H1 (cell line): ENCODE measurements around the gene EIF4E2.

Experiments
- CHD2 ChIP-seq: IDR thresholded peaks from 2 replicates; pipeline ENCODE4 v1.6.1; 2012; ENCODE audit warnings: low read length, improper control_type of control experiment
- CTCF ChIP-seq, 3 experiments: IDR thresholded peaks; 1 replicate in 2 of 3; 2 replicates in 1 of 3; pipeline versions ENCODE4 v1.5.1 to v1.6.1; 2011; ENCODE audit warnings: low read length in 3 of 3, mild to moderate bottlenecking in 3 of 3, inconsistent platforms in 2 of 3, low read depth in 1 of 3, moderate library complexity in 1 of 3; ENCODE audit not compliant: insufficient read depth in 1 of 3; ENCODE audit errors: control extremely low read depth in 1 of 3
- EP300 ChIP-seq, 2 experiments: IDR thresholded peaks; 1 replicate in 1 of 2; 2 replicates in 1 of 2; pipeline ENCODE4 v1.6.1; 2011 to 2012; ENCODE audit warnings: low read depth in 2 of 2, low read length in 2 of 2, mild to moderate bottlenecking in 2 of 2, borderline replicate concordance in 1 of 2, inconsistent platforms in 1 of 2, moderate library complexity in 1 of 2
- EZH2 ChIP-seq: fragments of 200-600 bp; sonication (generic); IDR thresholded peaks from 2 replicates; pipeline ENCODE4 v1.7.1; 2012; ENCODE audit warnings: low read depth, mild to moderate bottlenecking, moderate library complexity, low read length, inconsistent platforms; ENCODE audit not compliant: severe bottlenecking
- GTF2F1 ChIP-seq: IDR thresholded peaks from 2 replicates; pipeline ENCODE4 v1.6.1; 2012; ENCODE audit warnings: low read depth, low read length, improper control_type of control experiment, borderline replicate concordance
- HDAC6 ChIP-seq: IDR thresholded peaks from one replicate; pipeline ENCODE4 v1.7.1; 2012; ENCODE audit warnings: low read depth, mild to moderate bottlenecking, inconsistent platforms, low read length, moderate library complexity
- JUND ChIP-seq: IDR thresholded peaks from 2 replicates; pipeline ENCODE4 v1.6.1; 2011; ENCODE audit warnings: mild to moderate bottlenecking, improper control_type of control experiment, low read length
- KDM1A ChIP-seq: fragments of 200-600, 300-600 bp; sonication (generic); IDR thresholded peaks from 2 replicates; pipeline ENCODE4 v1.7.1; 2016; ENCODE audit warnings: mild to moderate bottlenecking, low read length, borderline replicate concordance
- POLR2AphosphoS5 ChIP-seq: IDR thresholded peaks from 2 replicates; pipeline ENCODE4 v1.6.1; 2011; ENCODE audit warnings: low read depth, low read length
- RFX5 ChIP-seq: IDR thresholded peaks from 2 replicates; pipeline ENCODE4 v1.6.1; 2011; ENCODE audit warnings: low read depth, low read length, improper control_type of control experiment, borderline replicate concordance
- SRF ChIP-seq: IDR thresholded peaks from 2 replicates; pipeline ENCODE4 v1.6.1; 2011; ENCODE audit warnings: mild to moderate bottlenecking, low read depth, low read length, moderate library complexity
- SUZ12 ChIP-seq: fragments of 200-600 bp; sonication (generic); IDR thresholded peaks from 2 replicates; pipeline ENCODE4 v1.6.1; 2012; ENCODE audit warnings: mild to moderate bottlenecking, inconsistent platforms, low read length, moderate library complexity, mixed read lengths
- TAF1 ChIP-seq: IDR thresholded peaks from 2 replicates; pipeline ENCODE4 v1.6.1; 2011; ENCODE audit warnings: mild to moderate bottlenecking, low read depth, low read length
- USF2 ChIP-seq: IDR thresholded peaks from 2 replicates; pipeline ENCODE4 v1.6.1; 2011; ENCODE audit warnings: low read length, improper control_type of control experiment

- no peak for TF ChIP-seq CTCF (IDR thresholded peaks at IDR 0.05; ENCODE audit: control extremely low read depth in 1 of 3, insufficient read depth in 1 of 3, low read depth in 1 of 3, low read length in 3 of 3)
- TF ChIP-seq CHD2, result no peak
- no peak for TF ChIP-seq KDM1A
- no peak for TF ChIP-seq USF2
- TF ChIP-seq EP300 (IDR thresholded peaks at IDR 0.05; ENCODE audit: borderline replicate concordance in 1 of 2, low read depth in 2 of 2, low read length in 2 of 2), result no peak
- no peak for TF ChIP-seq SUZ12
- no peak; the same call in 1 of the 2 replicates for TF ChIP-seq POLR2AphosphoS5
- no peak for TF ChIP-seq EZH2
- no peak for TF ChIP-seq JUND
- no peak for TF ChIP-seq TAF1
- no peak for TF ChIP-seq HDAC6
- no peak for TF ChIP-seq RFX5
- TF ChIP-seq SRF, result no peak
- TF ChIP-seq GTF2F1, result no peak
Observed at GRCh38 chr2:232543491-232543890, 7.0 kb upstream of the EIF4E2 start.
